ENCODE data around the gene TMEM221.

DNA sequence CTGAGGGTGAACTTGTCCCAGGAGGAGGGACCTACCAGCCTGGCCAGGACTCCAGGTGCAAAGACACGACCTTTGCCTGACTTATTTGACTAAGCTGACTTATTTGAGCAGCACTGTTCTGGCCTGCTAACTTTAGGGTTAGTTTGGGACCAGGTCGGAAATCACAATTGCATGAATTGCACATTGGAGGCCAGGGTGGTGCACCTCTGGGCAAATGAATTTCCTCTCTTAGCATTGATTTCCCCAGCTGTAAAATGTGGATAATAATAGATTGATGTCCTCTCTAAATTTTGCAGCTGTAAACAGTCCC lies 41.6 kb downstream of the TMEM221 start:
- TF ChIP-seq, protein P1, sequence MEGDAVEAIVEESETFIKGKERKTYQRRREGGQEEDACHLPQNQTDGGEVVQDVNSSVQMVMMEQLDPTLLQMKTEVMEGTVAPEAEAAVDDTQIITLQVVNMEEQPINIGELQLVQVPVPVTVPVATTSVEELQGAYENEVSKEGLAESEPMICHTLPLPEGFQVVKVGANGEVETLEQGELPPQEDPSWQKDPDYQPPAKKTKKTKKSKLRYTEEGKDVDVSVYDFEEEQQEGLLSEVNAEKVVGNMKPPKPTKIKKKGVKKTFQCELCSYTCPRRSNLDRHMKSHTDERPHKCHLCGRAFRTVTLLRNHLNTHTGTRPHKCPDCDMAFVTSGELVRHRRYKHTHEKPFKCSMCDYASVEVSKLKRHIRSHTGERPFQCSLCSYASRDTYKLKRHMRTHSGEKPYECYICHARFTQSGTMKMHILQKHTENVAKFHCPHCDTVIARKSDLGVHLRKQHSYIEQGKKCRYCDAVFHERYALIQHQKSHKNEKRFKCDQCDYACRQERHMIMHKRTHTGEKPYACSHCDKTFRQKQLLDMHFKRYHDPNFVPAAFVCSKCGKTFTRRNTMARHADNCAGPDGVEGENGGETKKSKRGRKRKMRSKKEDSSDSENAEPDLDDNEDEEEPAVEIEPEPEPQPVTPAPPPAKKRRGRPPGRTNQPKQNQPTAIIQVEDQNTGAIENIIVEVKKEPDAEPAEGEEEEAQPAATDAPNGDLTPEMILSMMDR (IDR thresholded peaks at IDR 0.05), result no peak
- TF ChIP-seq POLR2A (IDR thresholded peaks at IDR 0.05), result no peak

All from uterus (tissue), 2 donors.